Stimulated activated memory B cell treated with anti-CD40 and anti-IgM and Interleukin-4, amounts not matched to agents 10 μg/mL and 1 μg/mL and 100 μg/mL, for 72 hours (primary cell): Measurements from ENCODE around the gene SH3BP5L.
"Not testable (repeated sequence)": the region's sequence is repeated elsewhere in the genome, so short reads cannot be mapped to it uniquely, and the experiment has no call there.

Source experiments
- ATAC-seq: fragments of 150-1000 bp; cut with Tn5 transposase; 2 replicates; pipeline ENCODE4 v1.10.0; 2021
- H3K27ac Mint-ChIP-seq: one replicate; pipeline ENCODE4 v1.8.0; 2022; ENCODE audit warnings: mild to moderate bottlenecking, mixed read lengths
- H3K27me3 Mint-ChIP-seq: one replicate; pipeline ENCODE4 v1.8.0; 2022; ENCODE audit warnings: mixed read lengths
- H3K36me3 Mint-ChIP-seq: one replicate; pipeline ENCODE4 v1.8.0; 2022; ENCODE audit warnings: mixed read lengths
- H3K4me1 Mint-ChIP-seq: one replicate; pipeline ENCODE4 v1.8.0; 2022; ENCODE audit warnings: mixed read lengths
- H3K4me3 Mint-ChIP-seq: one replicate; pipeline ENCODE4 v1.8.0; 2022; ENCODE audit warnings: mild to moderate bottlenecking, moderate library complexity, mixed read lengths
- H3K9me3 Mint-ChIP-seq: one replicate; pipeline ENCODE4 v1.8.0; 2022; ENCODE audit warnings: mixed read lengths

Gene SH3BP5L

GRCh38 chr1:248790456-248790855, 35.3 kb downstream of the SH3BP5L start:
- Mint-ChIP-seq H3K9me3 (peaks cover 8% of the 10 kb centered on the region), H3K4me3 (no peak overlapping the region), H3K27me3 (no peaks in the 10 kb centered on the region), H3K27ac (peak overlapping the region; percentile 84), H3K36me3 (peaks cover 12% of the 10 kb centered on the region), H3K4me1 (peaks cover 43% of the 10 kb centered on the region)
- ATAC-seq, result no peak

- H3K27ac Mint-ChIP-seq, H3K4me3 Mint-ChIP-seq, H3K27me3 Mint-ChIP-seq, H3K36me3 Mint-ChIP-seq, ATAC-seq, H3K9me3 Mint-ChIP-seq: not testable (repeated sequence)
- H3K4me1 Mint-ChIP-seq, result peaks cover 47% of the 10 kb centered on the region
Observed at GRCh38 chr1:248789337-248789736, 36.4 kb downstream of the SH3BP5L start.

- Mint-ChIP-seq H3K27ac (no peak overlapping the region), H3K4me1 (peaks cover 43% of the 10 kb centered on the region), H3K36me3 (no peaks in the 10 kb centered on the region), H3K27me3 (no peaks in the 10 kb centered on the region), H3K4me3 (no peak overlapping the region), H3K9me3 (no peaks in the 10 kb centered on the region)
- ATAC-seq, result no peak
Observed at GRCh38 chr1:248788327-248788726, 37.4 kb downstream of the SH3BP5L start.

GRCh38 chr1:248787430-248787829, 38.3 kb downstream of the SH3BP5L start:
- peaks cover 40% of the 10 kb centered on the region for H3K4me1 Mint-ChIP-seq
- no peaks in the 10 kb centered on the region for H3K36me3 Mint-ChIP-seq
- no peak overlapping the region for H3K4me3 Mint-ChIP-seq
- no peak overlapping the region for H3K27ac Mint-ChIP-seq
- no peaks in the 10 kb centered on the region for H3K9me3 Mint-ChIP-seq
- no peaks in the 10 kb centered on the region for H3K27me3 Mint-ChIP-seq
- no peak for ATAC-seq

GRCh38 chr1:248786156-248786555, 39.6 kb downstream of the SH3BP5L start:
- H3K4me1 Mint-ChIP-seq, result peaks cover 33% of the 10 kb centered on the region
- H3K36me3 Mint-ChIP-seq, result no peaks in the 10 kb centered on the region
- H3K4me3 Mint-ChIP-seq, result no peak overlapping the region
- H3K27me3 Mint-ChIP-seq, result no peaks in the 10 kb centered on the region
- peaks cover 3% of the 10 kb centered on the region for H3K9me3 Mint-ChIP-seq
- peak overlapping the region; percentile 58 for H3K27ac Mint-ChIP-seq
- peak; percentile 85 for ATAC-seq

GRCh38 chr1:248783367-248783766, 42.3 kb downstream of the SH3BP5L start:
- Mint-ChIP-seq H3K4me3 (no peak overlapping the region), H3K36me3 (peaks cover 5% of the 10 kb centered on the region), H3K27ac (peak overlapping the region; percentile 55), H3K4me1 (peaks cover 28% of the 10 kb centered on the region), H3K9me3 (peaks cover 6% of the 10 kb centered on the region), H3K27me3 (no peaks in the 10 kb centered on the region)
- ATAC-seq, result no peak

GRCh38 chr1:248782416-248783141, 43.1 kb downstream of the SH3BP5L start:
- H3K27me3 Mint-ChIP-seq, result no peaks in the 10 kb centered on the region
- no peak overlapping the region for H3K27ac Mint-ChIP-seq
- ATAC-seq, result no peak
- peaks cover 28% of the 10 kb centered on the region for H3K4me1 Mint-ChIP-seq
- H3K4me3 Mint-ChIP-seq, result no peak overlapping the region
- H3K9me3 Mint-ChIP-seq, result peaks cover 9% of the 10 kb centered on the region
- H3K36me3 Mint-ChIP-seq, result peaks cover 5% of the 10 kb centered on the region

GRCh38 chr1:248779350-248779749, 46.4 kb downstream of the SH3BP5L start:
- Mint-ChIP-seq H3K9me3 (peaks cover 18% of the 10 kb centered on the region), H3K36me3 (peaks cover 17% of the 10 kb centered on the region)

GRCh38 chr1:248778906-248779305, 46.8 kb downstream of the SH3BP5L start:
- Mint-ChIP-seq H3K9me3 (peaks cover 18% of the 10 kb centered on the region), H3K4me1 (peaks cover 20% of the 10 kb centered on the region), H3K27me3 (no peaks in the 10 kb centered on the region), H3K4me3 (no peak overlapping the region), H3K36me3 (peaks cover 17% of the 10 kb centered on the region), H3K27ac (no peak overlapping the region)
- ATAC-seq, result no peak

More at GRCh38 chr1:248779350-248779749, 46.4 kb downstream of the SH3BP5L start:
- Mint-ChIP-seq H3K4me3 (no peak overlapping the region), H3K4me1 (peaks cover 15% of the 10 kb centered on the region), H3K27me3 (no peaks in the 10 kb centered on the region), H3K27ac (no peak overlapping the region)
- ATAC-seq, result peak; percentile 54

- H3K36me3 Mint-ChIP-seq, result peaks cover 17% of the 10 kb centered on the region
- ATAC-seq, result no peak
- no peak overlapping the region for H3K27ac Mint-ChIP-seq
- no peak overlapping the region for H3K4me3 Mint-ChIP-seq
- peaks cover 18% of the 10 kb centered on the region for H3K9me3 Mint-ChIP-seq
- peaks cover 19% of the 10 kb centered on the region for H3K4me1 Mint-ChIP-seq
- no peaks in the 10 kb centered on the region for H3K27me3 Mint-ChIP-seq
Observed at GRCh38 chr1:248776991-248777390, 48.7 kb downstream of the SH3BP5L start.

GRCh38 chr1:248775441-248775840, 50.3 kb downstream of the SH3BP5L start:
- H3K27me3 Mint-ChIP-seq, result no peaks in the 10 kb centered on the region
- H3K4me3 Mint-ChIP-seq, result no peak overlapping the region
- peaks cover 19% of the 10 kb centered on the region for H3K4me1 Mint-ChIP-seq
- no peak overlapping the region for H3K27ac Mint-ChIP-seq
- peaks cover 17% of the 10 kb centered on the region for H3K36me3 Mint-ChIP-seq
- ATAC-seq, result no peak
- peaks cover 15% of the 10 kb centered on the region for H3K9me3 Mint-ChIP-seq
